ENCODE measurements around the gene ADAMTS17.

DNA sequence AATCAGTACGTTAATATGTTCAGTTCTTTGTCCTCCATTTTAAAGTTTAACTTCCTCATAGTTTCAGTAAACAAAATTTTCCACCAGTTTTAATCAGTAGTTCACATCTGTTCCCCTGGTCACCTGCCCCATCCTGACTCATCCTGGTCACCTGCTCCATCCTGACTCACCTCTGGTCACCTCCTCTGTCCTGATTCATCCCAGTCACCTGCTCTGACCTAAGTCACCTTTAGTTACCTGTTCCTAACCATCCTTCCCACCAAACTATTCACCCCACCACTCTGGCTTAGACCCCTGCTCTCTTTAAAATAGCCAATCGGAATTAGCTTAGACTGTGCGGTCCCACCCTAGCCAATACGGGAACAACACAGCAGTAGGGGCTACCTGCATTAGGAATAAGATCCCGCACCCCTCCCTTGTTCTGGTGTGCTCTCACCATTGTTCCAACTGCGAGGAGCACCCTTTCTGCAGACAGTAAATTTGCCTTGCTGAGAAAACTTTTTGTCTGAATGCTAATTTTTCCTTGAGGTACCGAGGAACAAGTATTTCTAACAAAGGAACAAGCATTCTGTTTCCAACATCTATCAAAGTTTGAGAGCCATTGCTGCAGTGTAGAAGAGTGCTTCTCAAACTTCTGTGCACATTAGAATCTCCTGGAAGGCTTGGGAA, 169.3 kb downstream of the ADAMTS17 start:
- TF ChIP-seq, protein P1, sequence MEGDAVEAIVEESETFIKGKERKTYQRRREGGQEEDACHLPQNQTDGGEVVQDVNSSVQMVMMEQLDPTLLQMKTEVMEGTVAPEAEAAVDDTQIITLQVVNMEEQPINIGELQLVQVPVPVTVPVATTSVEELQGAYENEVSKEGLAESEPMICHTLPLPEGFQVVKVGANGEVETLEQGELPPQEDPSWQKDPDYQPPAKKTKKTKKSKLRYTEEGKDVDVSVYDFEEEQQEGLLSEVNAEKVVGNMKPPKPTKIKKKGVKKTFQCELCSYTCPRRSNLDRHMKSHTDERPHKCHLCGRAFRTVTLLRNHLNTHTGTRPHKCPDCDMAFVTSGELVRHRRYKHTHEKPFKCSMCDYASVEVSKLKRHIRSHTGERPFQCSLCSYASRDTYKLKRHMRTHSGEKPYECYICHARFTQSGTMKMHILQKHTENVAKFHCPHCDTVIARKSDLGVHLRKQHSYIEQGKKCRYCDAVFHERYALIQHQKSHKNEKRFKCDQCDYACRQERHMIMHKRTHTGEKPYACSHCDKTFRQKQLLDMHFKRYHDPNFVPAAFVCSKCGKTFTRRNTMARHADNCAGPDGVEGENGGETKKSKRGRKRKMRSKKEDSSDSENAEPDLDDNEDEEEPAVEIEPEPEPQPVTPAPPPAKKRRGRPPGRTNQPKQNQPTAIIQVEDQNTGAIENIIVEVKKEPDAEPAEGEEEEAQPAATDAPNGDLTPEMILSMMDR (IDR thresholded peaks at IDR 0.05; ENCODE audit: low read depth, low read length), result no peak
- TF ChIP-seq EZH2phosphoT487 (IDR thresholded peaks at IDR 0.05; ENCODE audit: low read depth), result no peak

Measured in OCI-LY3 (cell line).